Measurements from ENCODE around the gene TBC1D24. TPM values are rescaled to one million over a fixed set of nuclear protein-coding genes. Genes with fewer than 3 reads are reported as not detected.

The TBC1D24 gene
- 6.0 to 7.9 TPM (median 6.7 TPM) in 5 replicates for total RNA-seq (2022; extraction: Qiagen RNA extraction)

GRCh38 chr16:2474877-2475412 is at the start of gene TBC1D24:
Gene TBC1D24 (plus strand): TSS chr16:2475127. CDS start chr16:2496149, 21,022 bp downstream.

GRCh38 chr16:2429034-2429770 is 45.7 kb upstream of the TBC1D24 start, which contains the start of gene CCNF:
Gene CCNF (plus strand): TSS chr16:2429447. CDS start chr16:2429482, 35 bp downstream.

GRCh38 chr16:2459647-2460390 is 15.1 kb upstream of the TBC1D24 start, which contains the start of gene TEDC2:
Gene TEDC2 (plus strand): TSS chr16:2460109. CDS start chr16:2460145, 36 bp downstream.

DNA sequence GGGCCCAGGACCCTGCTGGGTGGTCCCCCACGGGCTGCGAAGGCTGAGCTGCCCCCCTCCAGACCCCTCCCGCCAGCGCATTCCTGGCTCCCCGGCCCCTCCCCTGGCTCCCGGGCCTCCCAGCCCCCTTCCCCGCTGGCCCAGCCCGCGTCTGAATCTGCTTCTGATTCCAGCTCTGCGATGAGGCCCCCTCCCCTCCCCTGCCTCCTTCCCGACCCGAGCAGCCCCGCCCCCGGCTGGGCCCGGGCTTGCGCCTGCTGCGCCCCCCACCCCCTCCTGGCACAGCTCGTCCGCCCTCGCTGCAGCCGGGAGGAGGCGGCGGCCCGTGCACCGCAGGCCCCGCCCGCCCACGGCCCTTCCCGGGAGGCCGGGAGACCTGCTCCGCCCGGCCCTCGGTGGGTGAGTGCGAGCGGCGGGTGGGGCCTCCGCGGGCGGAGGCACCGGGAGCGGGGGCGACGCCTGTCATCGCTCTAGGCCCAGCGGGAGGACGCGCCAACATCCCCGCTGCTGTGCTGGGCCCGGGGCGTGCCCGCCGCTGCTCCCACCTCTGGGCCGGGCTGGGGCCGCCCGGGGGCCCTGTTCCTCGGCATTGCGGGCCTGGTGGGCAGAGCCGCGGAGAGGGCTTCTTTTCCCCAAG is 3.8 kb upstream of the TBC1D24 start, which contains the start of gene NTN3:
TSS of gene NTN3 (plus strand) at position 282 of the 637 bp plus-strand sequence. CDS start 405 bp downstream, outside the sequence.

DNA sequence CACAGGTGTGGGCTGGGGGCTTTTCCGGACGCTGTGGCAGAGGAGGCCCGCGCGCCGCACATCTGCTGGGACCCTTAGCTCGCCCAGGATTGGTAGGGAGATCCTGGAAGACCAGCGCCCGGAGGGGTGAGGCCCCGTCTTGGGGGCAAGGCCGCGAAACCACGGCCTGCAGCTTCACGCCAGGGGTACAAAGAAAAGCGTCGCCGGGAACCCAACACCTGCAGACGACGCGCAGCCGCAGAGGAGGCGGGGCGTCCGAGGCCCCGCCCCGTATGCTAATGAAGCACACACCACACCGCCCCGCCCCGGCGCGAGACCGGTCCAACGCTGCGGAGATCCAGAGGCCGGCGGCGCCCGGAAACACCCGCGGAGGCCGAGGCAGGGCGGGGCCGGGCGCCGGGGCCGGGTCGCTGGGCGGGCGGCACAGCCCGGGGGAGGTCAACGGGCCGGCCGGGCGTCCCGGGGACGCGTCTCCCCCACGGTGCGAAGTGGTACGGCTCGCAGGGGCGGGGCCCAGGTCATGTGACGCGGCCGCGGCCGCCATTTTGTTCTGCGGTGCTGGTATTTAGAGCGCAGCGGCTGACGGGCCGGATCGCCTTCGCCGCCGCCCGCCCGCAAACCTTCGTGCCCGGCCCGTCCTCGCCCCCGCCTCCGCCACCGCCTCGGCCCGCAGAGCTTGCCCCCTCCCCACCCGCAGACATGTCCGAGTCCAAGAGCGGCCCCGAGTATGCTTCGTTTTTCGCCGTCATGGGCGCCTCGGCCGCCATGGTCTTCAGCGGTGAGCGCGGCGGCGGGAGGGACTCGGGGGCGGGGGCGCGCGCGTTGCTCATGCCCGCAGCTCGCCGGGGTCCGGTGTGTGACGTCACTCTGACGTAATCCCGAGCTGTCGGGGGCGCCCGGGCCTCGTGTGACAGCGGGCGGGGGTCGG is 38.7 kb downstream of the TBC1D24 start, which contains the start of gene ATP6V0C:
TSS of gene ATP6V0C (plus strand) at position 548 of the 928 bp plus-strand sequence. CDS start at position 700, 152 bp downstream.

GRCh38 chr16:2520097-2520783 is 45.3 kb downstream of the TBC1D24 start, which contains the start of gene AMDHD2:
Gene AMDHD2 (plus strand): TSS chr16:2520371. CDS start chr16:2520459, 88 bp downstream.

GRCh38 chr16:2531371-2531695 is 56.4 kb downstream of the TBC1D24 start, which contains the start of gene CEMP1:
Gene CEMP1 (minus strand): TSS chr16:2531408. CDS start chr16:2531073, 335 bp downstream.

GRCh38 chr16:2537451-2538379 is 62.8 kb downstream of the TBC1D24 start, which contains the start of gene PDPK1:
Gene PDPK1 (plus strand): TSS chr16:2538021. CDS start chr16:2538113, 92 bp downstream.

Other genes with a start within 250 kb of the TBC1D24 start
- 0.60 to 1.7 TPM (median 1.3 TPM) in 5 replicates for gene DNASE1L2, start 238.7 kb upstream of the TBC1D24 start, total RNA-seq (2022; extraction: Qiagen RNA extraction)
- gene ECI1, start 223.5 kb upstream of the TBC1D24 start, total RNA-seq (2022; extraction: Qiagen RNA extraction), result 48.5 to 95.5 TPM (median 93.6 TPM) in 5 replicates
- 252 to 288 TPM (median 261 TPM) in 5 replicates for gene RNPS1, start 207.0 kb upstream of the TBC1D24 start, total RNA-seq (2022; extraction: Qiagen RNA extraction)
- gene ABCA3, start 134.4 kb upstream of the TBC1D24 start, total RNA-seq (2022; extraction: Qiagen RNA extraction), result 17.3 to 21.9 TPM (median 20.6 TPM) in 5 replicates
- 20.2 to 23.1 TPM (median 21.1 TPM) in 5 replicates for gene CCNF, start 45.7 kb upstream of the TBC1D24 start, total RNA-seq (2022; extraction: Qiagen RNA extraction)
- 15.9 to 20.9 TPM (median 18.9 TPM) in 5 replicates for gene TEDC2, start 15.0 kb upstream of the TBC1D24 start, total RNA-seq (2022; extraction: Qiagen RNA extraction)
- 0.05 to 0.07 TPM (median 0.06 TPM) in 3 of 5 replicates, not detected in the others for gene NTN3, start 3.8 kb upstream of the TBC1D24 start, total RNA-seq (2022; extraction: Qiagen RNA extraction)
- 146 to 301 TPM (median 257 TPM) in 5 replicates for gene ATP6V0C, start 38.8 kb downstream of the TBC1D24 start, total RNA-seq (2022; extraction: Qiagen RNA extraction)
- 15.9 to 25.9 TPM (median 24.7 TPM) in 5 replicates for gene AMDHD2, start 45.2 kb downstream of the TBC1D24 start, total RNA-seq (2022; extraction: Qiagen RNA extraction)
- 0.06 to 0.15 TPM (median 0.09 TPM) in 3 of 5 replicates, not detected in the others for gene CEMP1, start 56.3 kb downstream of the TBC1D24 start, total RNA-seq (2022; extraction: Qiagen RNA extraction)
- gene PDPK1, start 62.9 kb downstream of the TBC1D24 start, total RNA-seq (2022; extraction: Qiagen RNA extraction), result 19.3 to 24.1 TPM (median 20.6 TPM) in 5 replicates
- gene KCTD5, start 207.4 kb downstream of the TBC1D24 start, total RNA-seq (2022; extraction: Qiagen RNA extraction), result 35.2 to 44.7 TPM (median 40.1 TPM) in 5 replicates
- 1.1 to 2.3 TPM (median 1.8 TPM) in 5 replicates for gene PRSS27, start 245.1 kb downstream of the TBC1D24 start, total RNA-seq (2022; extraction: Qiagen RNA extraction)

Measured in A549 treated with AZD2906 at 1 μM for 4 hours (cell line).